ENCODE data around the gene ZNF524.
"Not testable (repeated sequence)": the region's sequence is repeated elsewhere in the genome, so short reads cannot be mapped to it uniquely, and the experiment has no call there.

Gene ZNF524

DNA sequence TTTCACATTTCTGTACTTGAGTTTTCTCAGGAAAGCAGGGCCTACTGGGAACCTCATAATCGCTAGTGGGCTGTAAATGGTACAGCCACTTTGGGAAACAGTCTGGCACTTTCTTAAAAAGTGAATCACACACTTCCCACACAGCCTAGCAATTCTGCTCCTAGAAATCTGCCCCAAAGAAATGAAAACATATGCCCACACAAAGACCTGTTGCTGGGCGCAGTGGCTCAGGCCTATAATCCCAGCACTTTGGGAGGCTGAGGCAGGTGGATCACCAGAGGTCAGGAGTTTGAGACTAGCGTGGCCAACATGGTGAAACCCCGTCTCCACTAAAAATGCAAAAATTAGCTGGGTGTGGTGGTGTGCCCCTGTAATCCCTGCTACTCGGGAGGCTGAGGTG, 30.6 kb upstream of the ZNF524 start:
- not testable (repeated sequence) for H3K4me1 ChIP-seq (ENCODE audit: control insufficient read depth, insufficient read depth, low read length); H3K9ac ChIP-seq (ENCODE audit: low read depth, low read length); H3K36me3 ChIP-seq (ENCODE audit: control insufficient read depth, insufficient read depth, low read length); H3K27me3 ChIP-seq (ENCODE audit: control insufficient read depth, insufficient read depth, low read length); H3K4me3 ChIP-seq (ENCODE audit: low read depth, low read length); H3K9me3 ChIP-seq (ENCODE audit: control insufficient read depth, insufficient read depth, low read length)

GRCh38 chr19:55573929-55574328, 26.2 kb upstream of the ZNF524 start:
- H3K27me3 ChIP-seq (ENCODE audit: control insufficient read depth, insufficient read depth, low read length), result not testable (repeated sequence)

DNA sequence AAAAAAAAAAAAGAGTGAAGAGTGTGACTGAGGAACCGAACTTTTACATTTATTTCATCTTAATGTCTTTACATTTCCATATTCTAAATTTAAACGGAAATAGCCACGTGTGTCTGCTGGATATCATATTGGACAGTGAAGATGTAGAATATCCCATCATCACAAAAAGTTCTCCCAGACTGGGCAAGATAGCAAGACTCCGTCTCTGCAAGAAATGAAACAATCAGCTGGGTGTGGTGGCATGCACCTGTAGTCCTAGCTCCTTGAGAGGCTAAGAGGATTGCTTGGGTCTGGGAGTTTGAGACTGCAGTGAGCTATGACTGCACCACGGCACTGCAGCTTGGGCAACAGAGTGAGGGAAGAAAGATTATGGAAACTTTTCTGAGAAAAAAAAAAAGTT, 23.3 kb upstream of the ZNF524 start:
- Histone ChIP-seq H3K36me3 (ENCODE audit: control insufficient read depth, insufficient read depth, low read length) (peaks cover 21% of the 10 kb centered on the region), H3K4me1 (ENCODE audit: control insufficient read depth, insufficient read depth, low read length) (peaks cover 5% of the 10 kb centered on the region), H3K27me3 (ENCODE audit: control insufficient read depth, insufficient read depth, low read length) (no peaks in the 10 kb centered on the region), H3K9me3 (ENCODE audit: control insufficient read depth, insufficient read depth, low read length) (no peaks in the 10 kb centered on the region), H3K4me3 (ENCODE audit: low read depth, low read length) (no peak overlapping the region), H3K9ac (ENCODE audit: low read depth, low read length) (no peak overlapping the region)

More at GRCh38 chr19:55573929-55574328, 26.2 kb upstream of the ZNF524 start:
- not testable (repeated sequence) for H3K9me3 ChIP-seq (ENCODE audit: control insufficient read depth, insufficient read depth, low read length); H3K9ac ChIP-seq (ENCODE audit: low read depth, low read length); H3K4me3 ChIP-seq (ENCODE audit: low read depth, low read length); H3K4me1 ChIP-seq (ENCODE audit: control insufficient read depth, insufficient read depth, low read length)
- peaks cover 17% of the 10 kb centered on the region for H3K36me3 ChIP-seq (ENCODE audit: control insufficient read depth, insufficient read depth, low read length)

DNA sequence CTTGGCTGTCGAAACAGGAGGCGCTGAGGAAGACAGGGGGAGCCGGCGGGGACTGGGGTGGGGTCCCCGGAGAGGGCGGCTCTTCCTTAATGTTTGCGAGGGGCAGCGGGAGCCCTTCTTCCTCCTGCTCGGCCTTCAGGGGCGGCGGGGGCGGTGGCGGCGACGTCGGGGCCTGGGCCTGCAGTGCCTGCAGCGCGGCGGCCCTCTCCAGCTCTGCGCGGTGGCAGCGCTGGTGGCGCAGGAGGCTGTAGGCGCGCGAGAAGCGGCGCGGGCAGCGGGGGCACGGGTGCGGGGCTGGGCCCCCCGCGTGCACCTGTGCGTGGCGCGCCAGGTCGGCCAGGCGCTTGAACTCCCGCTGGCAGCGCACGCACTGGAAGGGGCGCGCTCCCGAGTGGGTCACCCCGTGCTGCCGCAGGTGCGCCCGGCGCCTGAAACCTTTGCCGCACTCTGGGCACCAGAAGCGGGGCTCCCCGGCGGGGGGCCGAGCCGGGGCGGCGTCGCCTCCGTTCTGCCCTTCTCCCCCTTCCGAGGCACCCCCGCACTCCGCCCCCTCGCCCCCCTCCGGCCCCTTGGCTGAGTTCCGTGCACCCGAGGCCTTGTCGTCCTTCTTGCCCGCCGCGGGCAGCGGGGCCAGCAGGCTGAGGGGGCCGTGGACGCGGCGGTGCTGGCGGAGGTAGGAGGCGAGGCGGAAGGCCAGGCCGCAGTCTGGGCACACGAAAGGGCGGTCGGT, 21.9 kb upstream of the ZNF524 start:
- Histone ChIP-seq H3K27me3 (ENCODE audit: control insufficient read depth, insufficient read depth, low read length) (no peaks in the 10 kb centered on the region), H3K9me3 (ENCODE audit: control insufficient read depth, insufficient read depth, low read length) (no peaks in the 10 kb centered on the region), H3K36me3 (ENCODE audit: control insufficient read depth, insufficient read depth, low read length) (peaks cover 21% of the 10 kb centered on the region), H3K9ac (ENCODE audit: low read depth, low read length) (no peak overlapping the region), H3K4me1 (ENCODE audit: control insufficient read depth, insufficient read depth, low read length) (peaks cover 5% of the 10 kb centered on the region), H3K4me3 (ENCODE audit: low read depth, low read length) (no peak overlapping the region)

- H3K36me3 ChIP-seq (ENCODE audit: control insufficient read depth, insufficient read depth, low read length), result peaks cover 21% of the 10 kb centered on the region
- H3K9me3 ChIP-seq (ENCODE audit: control insufficient read depth, insufficient read depth, low read length), result no peaks in the 10 kb centered on the region
- H3K4me1 ChIP-seq (ENCODE audit: control insufficient read depth, insufficient read depth, low read length), result peaks cover 5% of the 10 kb centered on the region
- peak overlapping the region; percentile 79 for H3K9ac ChIP-seq (ENCODE audit: low read depth, low read length)
- H3K27me3 ChIP-seq (ENCODE audit: control insufficient read depth, insufficient read depth, low read length), result no peaks in the 10 kb centered on the region
- peak overlapping the region; percentile 86 for H3K4me3 ChIP-seq (ENCODE audit: low read depth, low read length)
These were observed 21.0 kb upstream of the ZNF524 start for GRCh38 chr19:55578761-55579747.

- Histone ChIP-seq H3K9me3 (ENCODE audit: control insufficient read depth, insufficient read depth, low read length) (no peaks in the 10 kb centered on the region), H3K4me3 (ENCODE audit: low read depth, low read length) (peak overlapping the region; percentile 86), H3K36me3 (ENCODE audit: control insufficient read depth, insufficient read depth, low read length) (peaks cover 21% of the 10 kb centered on the region), H3K27me3 (ENCODE audit: control insufficient read depth, insufficient read depth, low read length) (no peaks in the 10 kb centered on the region), H3K4me1 (ENCODE audit: control insufficient read depth, insufficient read depth, low read length) (peaks cover 5% of the 10 kb centered on the region), H3K9ac (ENCODE audit: low read depth, low read length) (peak overlapping the region; percentile 79)
These were observed 20.1 kb upstream of the ZNF524 start for GRCh38 chr19:55579766-55580621.

GRCh38 chr19:55580628-55581144, 19.4 kb upstream of the ZNF524 start, which contains the start of gene ZNF579:
Gene ZNF579, minus strand, starts transcription at chr19:55580848. Its CDS starts 1,209 bp downstream, at chr19:55579639.
- Histone ChIP-seq H3K27me3 (ENCODE audit: control insufficient read depth, insufficient read depth, low read length) (no peaks in the 10 kb centered on the region), H3K36me3 (ENCODE audit: control insufficient read depth, insufficient read depth, low read length) (peaks cover 21% of the 10 kb centered on the region), H3K4me3 (ENCODE audit: low read depth, low read length) (peak within 1 kb of the TSS; percentile 86)

GRCh38 chr19:55581145-55581822, 18.8 kb upstream of the ZNF524 start:
- no peaks in the 10 kb centered on the region for H3K9me3 ChIP-seq (ENCODE audit: control insufficient read depth, insufficient read depth, low read length)
- H3K4me3 ChIP-seq (ENCODE audit: low read depth, low read length), result peak overlapping the region; percentile 64
- no peaks in the 10 kb centered on the region for H3K27me3 ChIP-seq (ENCODE audit: control insufficient read depth, insufficient read depth, low read length)
- peaks cover 17% of the 10 kb centered on the region for H3K36me3 ChIP-seq (ENCODE audit: control insufficient read depth, insufficient read depth, low read length)
- no peak overlapping the region for H3K9ac ChIP-seq (ENCODE audit: low read depth, low read length)
- H3K4me1 ChIP-seq (ENCODE audit: control insufficient read depth, insufficient read depth, low read length), result peaks cover 5% of the 10 kb centered on the region

More at GRCh38 chr19:55580628-55581144, 19.4 kb upstream of the ZNF524 start, which contains the start of gene ZNF579:
- Histone ChIP-seq H3K9ac (ENCODE audit: low read depth, low read length) (peak within 1 kb of the TSS; percentile 79), H3K9me3 (ENCODE audit: control insufficient read depth, insufficient read depth, low read length) (no peaks in the 10 kb centered on the region), H3K4me1 (ENCODE audit: control insufficient read depth, insufficient read depth, low read length) (peaks cover 5% of the 10 kb centered on the region)

- Histone ChIP-seq H3K9me3 (ENCODE audit: control insufficient read depth, insufficient read depth, low read length) (no peaks in the 10 kb centered on the region), H3K9ac (ENCODE audit: low read depth, low read length) (no peak overlapping the region), H3K36me3 (ENCODE audit: control insufficient read depth, insufficient read depth, low read length) (peaks cover 16% of the 10 kb centered on the region), H3K27me3 (ENCODE audit: control insufficient read depth, insufficient read depth, low read length) (no peaks in the 10 kb centered on the region), H3K4me3 (ENCODE audit: low read depth, low read length) (no peak overlapping the region), H3K4me1 (ENCODE audit: control insufficient read depth, insufficient read depth, low read length) (peaks cover 7% of the 10 kb centered on the region)
These were observed 18.3 kb upstream of the ZNF524 start for GRCh38 chr19:55581823-55582223.

- H3K4me3 ChIP-seq (ENCODE audit: low read depth, low read length); H3K9ac ChIP-seq (ENCODE audit: low read depth, low read length); H3K9me3 ChIP-seq (ENCODE audit: control insufficient read depth, insufficient read depth, low read length); H3K4me1 ChIP-seq (ENCODE audit: control insufficient read depth, insufficient read depth, low read length); H3K27me3 ChIP-seq (ENCODE audit: control insufficient read depth, insufficient read depth, low read length): not testable (repeated sequence)
- peaks cover 11% of the 10 kb centered on the region for H3K36me3 ChIP-seq (ENCODE audit: control insufficient read depth, insufficient read depth, low read length)
These were observed 17.8 kb upstream of the ZNF524 start for GRCh38 chr19:55582284-55582683.
